NCI-H524 (cell line): Measurements from ENCODE around the gene OTUD5.

ENCODE experiments used
- DNase-seq, 2 experiments: peaks; one replicate each; lab custom pipeline; 2025; lab: John Stamatoyannopoulos, UW

Gene OTUD5

DNA sequence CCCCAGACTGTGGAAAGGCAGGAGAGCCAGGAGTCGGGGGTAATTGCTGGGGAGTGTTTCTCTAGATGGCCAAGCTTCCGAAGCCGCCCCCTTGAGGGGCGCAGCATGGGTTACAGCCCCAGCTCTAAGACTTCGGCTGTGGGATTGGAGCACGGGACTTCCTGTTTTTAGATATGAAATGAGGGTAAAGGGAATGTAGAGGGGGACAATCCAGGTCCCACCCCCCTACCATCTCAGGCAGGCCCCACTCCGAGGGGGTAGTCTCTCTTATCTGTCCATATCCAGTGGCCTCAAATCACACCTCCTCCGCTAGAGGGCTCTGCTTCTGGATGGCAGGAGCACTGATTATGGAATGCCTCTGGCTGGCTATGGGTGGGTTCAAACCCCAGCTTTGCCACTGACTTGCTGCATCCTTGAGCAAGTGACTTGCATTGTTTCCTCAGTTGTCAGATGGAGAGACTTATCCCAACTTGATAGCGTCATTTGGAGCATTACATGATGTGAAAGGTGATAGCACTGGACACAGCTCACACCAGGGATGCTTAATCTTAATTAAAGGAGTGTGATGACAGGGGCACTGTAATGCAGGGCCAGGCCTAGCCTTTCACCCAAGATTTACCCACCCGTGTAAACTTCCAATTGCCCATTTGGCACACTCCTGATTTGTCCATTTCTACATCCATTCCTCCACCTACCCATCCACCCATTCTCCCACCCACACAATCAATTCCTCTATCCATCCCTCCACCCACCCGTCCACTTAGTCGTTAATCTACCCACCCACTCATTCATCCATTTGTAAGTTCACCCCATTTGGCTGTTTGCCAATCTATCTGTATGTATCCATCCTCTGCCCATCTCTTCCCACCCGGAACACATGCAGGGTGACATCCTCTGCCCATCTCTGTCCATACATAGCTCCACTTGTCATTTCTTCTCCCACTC lies 15.1 kb upstream of the OTUD5 start:
- peak in 1 of 2 experiments; percentile 57 for DNase-seq

- DNase-seq: no peak
These were observed 14.1 kb upstream of the OTUD5 start, which contains the start of gene KCND1 for GRCh38 chrX:48971249-48972219. TSS of gene KCND1 (minus strand) at chrX:48971844. CDS start at chrX:48970271, 1,573 bp downstream.

DNA sequence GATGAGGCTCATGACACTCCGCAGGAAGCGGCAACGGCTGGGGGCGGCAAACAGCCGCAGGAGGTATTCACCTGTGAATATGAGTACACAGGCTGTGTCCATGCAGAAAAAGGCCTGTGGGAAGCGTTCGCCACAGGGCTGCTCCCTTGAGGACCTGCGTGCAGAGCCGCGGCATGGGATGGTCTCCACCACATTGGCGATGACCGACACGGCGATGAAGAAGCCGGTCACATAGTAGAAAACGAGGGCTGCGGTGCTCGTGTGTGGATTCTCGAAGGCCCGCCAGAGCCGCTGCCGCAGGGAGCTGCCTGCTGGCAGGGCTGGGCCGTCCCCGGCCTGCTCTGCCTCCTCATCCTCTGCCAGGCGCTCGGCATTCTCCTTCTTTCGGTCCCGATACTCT lies 12.1 kb upstream of the OTUD5 start:
- no peak for DNase-seq

- DNase-seq: no peak
These were observed 11.0 kb upstream of the OTUD5 start for GRCh38 chrX:48968377-48968776.

DNA sequence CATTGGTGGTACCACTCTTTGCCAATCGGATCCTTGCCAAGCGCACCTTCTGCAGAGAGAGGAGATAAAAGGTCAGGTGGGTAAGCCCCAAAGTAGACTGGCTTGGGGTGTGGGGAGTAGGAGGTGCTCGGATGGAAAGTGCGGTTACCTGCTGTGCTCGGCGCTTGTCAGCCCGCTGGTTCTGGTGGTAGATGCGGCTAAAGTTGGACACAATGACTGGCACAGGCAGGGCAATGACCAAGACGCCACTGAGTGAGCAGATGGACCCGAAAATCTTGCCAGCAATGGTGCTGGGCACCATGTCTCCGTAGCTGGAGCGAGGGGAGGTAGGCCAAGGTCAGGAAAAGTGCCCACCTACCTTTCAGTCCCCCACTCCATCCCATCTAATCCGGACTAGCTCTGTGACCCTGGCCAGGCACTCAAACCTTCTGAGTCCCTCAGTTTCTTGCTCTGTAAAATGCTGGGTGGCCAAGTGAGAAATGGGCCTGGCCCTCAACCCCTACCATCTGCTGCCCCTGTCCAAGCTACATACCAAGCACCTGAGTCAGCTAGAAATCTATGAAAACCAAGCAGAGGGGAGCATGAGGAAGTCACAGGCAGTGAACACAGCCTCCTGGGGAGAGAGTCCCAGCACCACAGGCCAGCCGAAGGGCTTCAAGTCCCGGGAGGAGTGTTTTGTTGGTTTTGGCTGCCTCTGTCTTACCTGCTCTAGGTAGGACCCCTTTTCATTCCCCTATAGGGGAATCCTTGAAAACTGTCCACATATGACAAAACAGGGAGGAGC lies 9.6 kb upstream of the OTUD5 start:
- DNase-seq: no peak

- no peak for DNase-seq
These were observed 8.6 kb upstream of the OTUD5 start for GRCh38 chrX:48965959-48966358.

DNA sequence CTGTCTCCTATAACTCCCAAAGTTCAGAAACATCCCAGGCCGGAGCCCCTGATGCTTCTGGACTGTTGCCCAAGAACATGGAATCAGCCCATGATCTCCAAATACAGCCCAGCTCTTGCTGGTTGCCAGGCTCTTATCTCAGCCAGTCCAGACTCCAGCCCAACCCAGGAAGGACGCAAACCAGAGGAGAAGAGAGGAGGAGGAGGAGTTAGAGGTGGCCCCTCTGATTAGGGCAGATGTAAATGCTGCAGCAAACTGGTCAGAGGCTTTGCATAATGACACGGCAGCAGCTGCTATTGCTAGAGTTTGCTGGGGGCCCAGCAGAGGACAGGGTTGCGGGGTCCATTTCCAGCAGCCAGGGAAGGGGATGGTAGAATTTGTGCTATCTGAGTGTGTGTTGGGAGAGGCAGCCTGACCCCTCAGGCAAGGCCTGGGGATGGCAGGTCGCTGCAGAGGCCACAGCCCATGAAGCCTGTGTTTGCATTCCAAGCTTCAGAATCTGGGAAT lies 4.2 kb upstream of the OTUD5 start:
- no peak for DNase-seq

DNA sequence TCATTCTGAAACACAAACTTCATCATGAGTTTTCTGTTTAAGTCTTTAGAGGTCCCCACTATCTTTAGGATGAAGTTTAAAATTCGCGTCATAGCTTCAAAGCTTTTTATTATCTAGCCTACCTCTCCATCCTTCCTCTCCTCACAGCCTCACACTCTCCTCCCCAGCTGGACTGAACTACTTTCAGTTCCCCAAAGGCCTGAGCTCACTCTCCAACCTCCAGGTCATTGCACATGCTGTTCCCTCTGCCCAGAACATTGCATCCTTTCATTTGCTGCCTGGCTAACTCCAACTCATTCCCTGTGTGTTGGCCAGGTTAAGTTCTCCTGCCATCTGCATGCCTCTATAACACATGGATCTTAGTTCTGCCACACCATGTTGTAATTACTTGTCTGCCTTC lies 2.9 kb upstream of the OTUD5 start:
- no peak for DNase-seq

DNA sequence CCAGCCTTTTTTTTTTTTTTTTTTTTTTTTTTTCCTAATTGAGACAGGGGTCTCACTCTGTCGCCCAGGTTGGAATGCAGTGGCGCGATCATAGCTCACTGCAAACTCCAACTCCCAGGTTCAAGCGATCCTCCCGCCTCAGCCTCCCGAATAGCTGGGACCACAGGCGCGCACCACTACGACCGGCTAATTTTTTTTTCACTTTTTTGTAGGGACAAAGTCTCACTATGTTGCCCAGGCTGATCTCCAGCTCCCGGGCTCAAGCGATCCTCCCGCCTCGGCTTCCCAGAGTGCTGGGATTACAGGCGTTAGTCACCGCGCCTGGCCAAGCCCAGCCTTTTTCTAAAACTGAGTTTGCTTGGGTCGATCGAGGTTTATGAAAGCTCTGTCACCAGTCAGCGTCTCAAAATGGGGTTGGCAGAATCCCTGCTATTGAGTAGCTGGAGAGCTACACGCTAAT lies 1.3 kb upstream of the OTUD5 start:
- peak in 1 of 2 experiments; percentile 46 for DNase-seq

GRCh38 chrX:48957827-48958634 lies 624 bp upstream of the OTUD5 start:
- peak; percentile 99 for DNase-seq

DNA sequence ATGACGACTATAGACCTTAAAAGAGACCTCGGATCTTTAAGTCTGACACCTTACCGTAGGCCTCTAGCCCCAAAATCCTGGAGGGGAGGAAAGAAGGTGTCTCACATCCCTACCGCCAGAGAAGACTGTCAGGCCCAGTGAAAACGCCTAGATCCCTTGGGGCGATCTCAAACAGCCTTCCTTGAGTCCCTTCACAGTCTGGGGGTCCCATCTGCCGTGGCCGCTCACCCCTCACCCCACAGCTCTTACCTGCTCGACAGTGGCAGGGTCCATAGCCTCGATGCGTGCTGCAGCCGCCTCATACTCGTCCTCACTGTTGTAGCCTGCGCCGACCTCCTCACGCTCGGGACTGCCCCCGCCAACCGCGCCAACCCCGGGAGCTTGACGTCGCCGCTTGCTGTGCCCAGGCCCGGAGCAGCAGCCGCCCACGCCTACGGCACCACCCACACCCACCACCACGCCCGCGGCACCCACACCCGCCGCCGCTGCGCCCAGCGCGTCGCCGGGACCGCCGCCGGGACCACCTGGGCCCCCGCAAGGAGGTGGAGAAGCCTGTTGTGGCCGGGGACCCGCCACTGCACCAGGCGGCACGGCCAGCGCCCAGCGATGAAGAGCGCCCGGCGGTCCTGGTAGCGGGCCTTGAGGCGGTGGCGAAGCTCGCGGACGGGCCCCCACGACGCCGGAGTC lies 536 bp downstream of the OTUD5 start:
- DNase-seq: no peak

DNA sequence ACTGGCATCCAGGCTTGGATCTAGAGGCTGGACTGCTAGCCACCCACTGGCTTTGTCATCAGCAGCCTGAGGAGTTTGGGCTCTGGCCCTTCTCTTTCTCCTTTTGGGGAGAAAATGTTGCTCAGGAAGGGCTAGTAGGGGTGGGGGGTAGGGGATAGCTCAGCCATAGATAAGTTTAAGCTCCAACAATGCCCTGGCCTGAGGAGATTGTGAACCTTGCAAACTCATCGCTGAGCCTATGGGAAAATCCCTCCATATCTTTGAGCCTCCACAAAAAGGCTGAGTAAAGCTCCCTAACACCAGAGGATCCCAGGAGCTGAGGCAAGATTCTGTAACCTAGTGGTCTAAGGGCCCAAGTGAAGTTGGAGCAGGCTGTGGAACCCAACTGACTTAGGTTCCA lies 8.8 kb downstream of the OTUD5 start:
- no peak for DNase-seq

GRCh38 chrX:48945517-48946348 lies 11.7 kb downstream of the OTUD5 start:
- DNase-seq: peak in 1 of 2 experiments; percentile 61

GRCh38 chrX:48942895-48943294 lies 14.5 kb downstream of the OTUD5 start:
- no peak for DNase-seq

DNA sequence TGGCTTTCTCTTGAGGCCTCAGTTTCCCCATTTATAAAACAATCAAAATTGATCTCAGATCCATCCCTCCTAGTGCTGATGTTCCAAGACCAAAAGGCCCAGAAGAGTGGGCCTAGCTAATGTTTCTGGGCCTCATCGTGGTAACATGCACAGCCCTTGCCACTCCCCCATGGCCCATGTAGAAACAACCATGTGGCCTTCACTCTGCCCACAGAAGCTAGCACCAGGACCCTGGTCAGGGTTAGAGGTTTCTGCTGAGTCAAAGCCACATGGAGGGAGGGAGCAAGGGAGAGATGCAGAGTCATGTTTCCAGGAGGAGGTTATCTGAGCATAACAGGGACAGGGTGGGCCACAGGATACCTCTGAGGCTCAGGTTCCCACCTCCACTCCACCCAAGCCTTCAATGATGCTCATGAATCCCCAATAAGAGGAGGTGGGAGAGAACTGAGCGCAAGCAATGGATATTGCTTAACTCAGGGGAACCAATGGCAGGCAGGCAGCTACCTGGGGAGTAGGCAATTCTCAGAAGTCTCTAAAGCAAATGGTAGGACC lies 16.9 kb downstream of the OTUD5 start:
- DNase-seq: no peak

DNA sequence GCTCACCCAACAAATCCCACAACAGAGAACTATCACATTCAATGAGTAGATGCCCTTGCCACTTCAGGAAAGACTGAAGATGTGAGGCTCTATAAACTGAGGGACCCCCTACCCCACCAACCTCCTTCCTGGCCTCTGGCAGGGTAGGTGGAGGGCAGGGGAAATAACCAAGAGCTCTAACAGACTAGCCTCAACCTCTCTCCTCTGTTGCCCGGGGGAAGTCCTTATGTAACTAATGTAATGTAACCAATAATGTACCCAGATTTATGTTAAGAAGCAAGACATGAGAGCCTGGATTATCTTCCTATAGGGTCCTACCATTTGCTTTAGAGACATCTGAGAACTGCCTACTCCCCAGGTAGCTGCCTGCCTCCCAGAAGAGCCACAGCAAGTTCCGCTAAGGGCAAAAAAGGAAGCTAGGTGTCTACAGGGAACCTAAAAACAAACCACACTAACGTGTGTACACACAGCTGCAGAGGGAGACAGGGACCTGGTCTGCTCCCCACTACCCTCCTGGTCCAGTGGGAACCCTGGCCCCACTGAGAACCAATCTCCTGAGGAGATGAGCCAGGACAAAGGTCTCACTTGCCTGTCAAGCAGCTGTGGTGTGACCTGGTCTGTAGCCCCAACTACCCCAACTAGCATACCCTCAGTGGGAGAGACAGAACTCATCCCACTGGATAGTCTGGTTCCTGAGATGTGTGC lies 17.7 kb downstream of the OTUD5 start:
- DNase-seq: no peak

GRCh38 chrX:48938721-48939425 lies 18.5 kb downstream of the OTUD5 start:
- no peak for DNase-seq
